Mucosa of descending colon (tissue), 3 donors: ENCODE data around the gene CLASP2. TPM values are rescaled to one million over a fixed set of nuclear protein-coding genes. Genes with fewer than 3 reads are reported as not detected.

ENCODE experiments used
- ATAC-seq: fragments of 200-7000 bp; cut with Tn5 transposase; one replicate; pipeline ENCODE4 v1.9.1; 2020; ENCODE audit warnings: mild to moderate bottlenecking, moderate library complexity
- DNase-seq, 3 donors: peaks; one replicate each; pipeline ENCODE4 v3.0.0-alpha.2; 2020
- H3K36me3 ChIP-seq: fragments of 200-600 bp; one replicate; pipeline ENCODE4 v1.8.0; 2021; ENCODE audit warnings: low read depth, mild to moderate bottlenecking
- H3K4me1 ChIP-seq: fragments of 200-600 bp; one replicate; pipeline ENCODE4 v1.8.0; 2021; ENCODE audit warnings: low read depth, mild to moderate bottlenecking
- H3K4me3 ChIP-seq: fragments of 200-600 bp; one replicate; pipeline ENCODE4 v1.8.0; 2021; ENCODE audit warnings: mild to moderate bottlenecking
- H3K9me3 ChIP-seq: fragments of 200-600 bp; one replicate; pipeline ENCODE4 v1.8.0; 2021; ENCODE audit warnings: mild to moderate bottlenecking
- CTCF ChIP-seq: fragments of 200-600 bp; IDR thresholded peaks from one replicate; pipeline ENCODE4 v1.8.0; 2022; ENCODE audit warnings: antibody characterized with exemption, mild to moderate bottlenecking
- intact Hi-C, 2 donors: fragments of 100-400 bp; cut with DNase I in 1 of 2; cut with micrococcal nuclease in 1 of 2; formaldehyde crosslinking; loops; one replicate each; pipeline versions ENCODE4 v1.11.0 to v1.11.1; 2022; cut with DNase I, micrococcal nuclease
- total RNA-seq, 3 donors: library from RNA; stranded (reverse); fragmentation: NEBNext Ultra II Directional in 2 of 3; extraction: Animal tissue kit (Norgen Biotek cat#: 25700) in 2 of 3; gene quantifications; one replicate each; pipeline versions ENCODE4 v1.2.1 to v1.2.4, GENCODE V29; 2021 to 2023
- donor health status: DM: no; HTN: no; CAD: no; lungs with moderate emphysema.
- donor health status: DM: no; HTN: no; CAD: no.
- donor health status: DM: no; HTN: yes; CAD: no.

Gene CLASP2
- total RNA-seq, 3 donors from 2014 or later: 33.6 to 66.6 (median 44.5) TPM

GRCh38 chr3:33711100-33711499, 7.0 kb downstream of the CLASP2 start:
- ATAC-seq (no peak), DNase-seq (no peak)
- Histone ChIP-seq H3K4me1 (no peaks in the 10 kb centered on the region), H3K4me3 (no peak overlapping the region), H3K9me3 (no peaks in the 10 kb centered on the region), H3K36me3 (no peaks in the 10 kb centered on the region)
- TF ChIP-seq CTCF: no peak
- intact Hi-C loops: no loop called here

- no peak for TF ChIP-seq CTCF
- DNase-seq: no peak
- peaks cover 11% of the 10 kb centered on the region for H3K9me3 ChIP-seq
Observed at GRCh38 chr3:33706056-33706455, 12.0 kb downstream of the CLASP2 start.

GRCh38 chr3:33704891-33705290, 13.2 kb downstream of the CLASP2 start:
- no peak overlapping the region for H3K4me3 ChIP-seq
- DNase-seq (no peak), ATAC-seq (no peak)
- H3K9me3 ChIP-seq: peaks cover 11% of the 10 kb centered on the region
- TF ChIP-seq CTCF: no peak
- H3K36me3 ChIP-seq: no peaks in the 10 kb centered on the region
- intact Hi-C loops: no loop called here
- no peaks in the 10 kb centered on the region for H3K4me1 ChIP-seq

More at GRCh38 chr3:33706056-33706455, 12.0 kb downstream of the CLASP2 start:
- intact Hi-C loops: no loop called here
- ATAC-seq: no peak
- Histone ChIP-seq H3K4me1 (no peaks in the 10 kb centered on the region), H3K36me3 (no peaks in the 10 kb centered on the region), H3K4me3 (no peak overlapping the region)

- no peak for TF ChIP-seq CTCF
- intact Hi-C loops: no loop called here
Observed at GRCh38 chr3:33699275-33699674, 18.8 kb downstream of the CLASP2 start.

GRCh38 chr3:33694944-33695343, 23.1 kb downstream of the CLASP2 start:
- Histone ChIP-seq H3K4me3 (no peak overlapping the region), H3K36me3 (no peaks in the 10 kb centered on the region), H3K9me3 (no peaks in the 10 kb centered on the region), H3K4me1 (no peaks in the 10 kb centered on the region)
- DNase-seq (no peak), ATAC-seq (no peak)
- intact Hi-C loops: no loop called here
- TF ChIP-seq CTCF: no peak

More at GRCh38 chr3:33699275-33699674, 18.8 kb downstream of the CLASP2 start:
- no peak overlapping the region for H3K4me3 ChIP-seq
- DNase-seq (no peak), ATAC-seq (no peak)
- H3K4me1 ChIP-seq: no peaks in the 10 kb centered on the region
- peaks cover 9% of the 10 kb centered on the region for H3K9me3 ChIP-seq
- no peaks in the 10 kb centered on the region for H3K36me3 ChIP-seq

GRCh38 chr3:33690341-33690740, 27.7 kb downstream of the CLASP2 start:
- H3K36me3 ChIP-seq: no peaks in the 10 kb centered on the region
- H3K9me3 ChIP-seq: no peaks in the 10 kb centered on the region
- no peaks in the 10 kb centered on the region for H3K4me1 ChIP-seq
- DNase-seq: no peak
- intact Hi-C loops: no loop called here
- no peak for ATAC-seq
- TF ChIP-seq CTCF: no peak
- no peak overlapping the region for H3K4me3 ChIP-seq
